Umbilical cord (tissue), 2 donors: ENCODE data around the gene PLA2G4A. TPM values are rescaled to one million over a fixed set of nuclear protein-coding genes. Genes with fewer than 3 reads are reported as not detected.

ENCODE experiments used
- DNase-seq: peaks from one replicate; pipeline ENCODE4 v3.0.0-alpha.2; 2015; ENCODE audit warnings: low spot score
- total RNA-seq: library from RNA; depleted of rRNA; stranded (reverse); fragments of >200 nt; gene quantifications from one replicate; pipeline ENCODE4 v1.2.3, GENCODE V29; 2014; ENCODE audit warnings: low replicate concordance; ENCODE audit not compliant: insufficient read depth

The PLA2G4A gene
- total RNA-seq, 1 donor from 2014 or later, result 17.8 TPM

DNA sequence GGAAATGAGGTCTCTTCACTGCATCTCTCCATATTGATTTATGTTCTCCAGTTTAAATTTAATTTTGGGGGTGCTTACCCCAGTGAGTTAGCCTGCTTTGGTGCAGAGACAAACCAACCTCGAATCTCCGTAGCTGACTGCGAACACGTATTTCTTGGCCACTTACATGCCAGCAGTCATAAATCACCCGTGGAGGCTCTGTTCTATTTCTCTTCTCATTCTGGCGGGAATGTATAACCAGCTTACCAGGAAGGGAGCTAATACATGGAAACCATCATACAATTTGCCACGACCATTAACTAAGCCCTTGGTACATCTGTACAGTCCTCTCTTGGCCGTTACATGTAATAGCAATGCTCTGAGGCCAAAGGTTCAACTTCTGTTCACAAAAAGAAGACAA lies 148.0 kb downstream of the PLA2G4A start:
- peak; percentile 29 for DNase-seq

DNA sequence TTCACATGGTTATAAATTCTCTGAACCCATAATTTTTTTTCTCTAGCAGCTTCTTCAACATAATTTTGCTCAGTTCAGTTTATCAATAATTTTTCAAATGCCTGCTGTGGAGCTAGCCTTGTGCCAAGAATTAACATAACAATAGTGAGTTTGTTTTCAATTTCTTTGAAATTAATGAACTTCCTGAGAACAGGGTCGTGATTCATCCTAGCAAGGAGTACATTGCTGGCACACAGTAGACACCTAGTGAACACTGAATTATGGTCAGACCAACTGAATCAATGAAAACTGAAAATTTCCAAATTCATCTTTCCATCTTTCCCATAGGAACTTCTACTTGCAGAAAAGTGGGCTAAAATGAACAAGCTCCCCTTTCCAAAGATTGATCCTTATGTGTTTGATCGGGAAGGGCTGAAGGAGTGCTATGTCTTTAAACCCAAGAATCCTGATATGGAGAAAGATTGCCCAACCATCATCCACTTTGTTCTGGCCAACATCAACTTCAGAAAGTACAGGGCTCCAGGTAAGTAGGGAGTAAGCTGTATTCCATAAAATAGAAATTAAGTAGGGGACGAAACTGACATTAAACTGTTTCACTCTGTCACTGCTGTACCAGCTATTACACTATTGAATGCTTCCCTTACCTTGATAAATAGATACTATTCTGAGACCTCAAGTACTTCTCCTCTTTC lies 148.7 kb downstream of the PLA2G4A start:
- no peak for DNase-seq

DNA sequence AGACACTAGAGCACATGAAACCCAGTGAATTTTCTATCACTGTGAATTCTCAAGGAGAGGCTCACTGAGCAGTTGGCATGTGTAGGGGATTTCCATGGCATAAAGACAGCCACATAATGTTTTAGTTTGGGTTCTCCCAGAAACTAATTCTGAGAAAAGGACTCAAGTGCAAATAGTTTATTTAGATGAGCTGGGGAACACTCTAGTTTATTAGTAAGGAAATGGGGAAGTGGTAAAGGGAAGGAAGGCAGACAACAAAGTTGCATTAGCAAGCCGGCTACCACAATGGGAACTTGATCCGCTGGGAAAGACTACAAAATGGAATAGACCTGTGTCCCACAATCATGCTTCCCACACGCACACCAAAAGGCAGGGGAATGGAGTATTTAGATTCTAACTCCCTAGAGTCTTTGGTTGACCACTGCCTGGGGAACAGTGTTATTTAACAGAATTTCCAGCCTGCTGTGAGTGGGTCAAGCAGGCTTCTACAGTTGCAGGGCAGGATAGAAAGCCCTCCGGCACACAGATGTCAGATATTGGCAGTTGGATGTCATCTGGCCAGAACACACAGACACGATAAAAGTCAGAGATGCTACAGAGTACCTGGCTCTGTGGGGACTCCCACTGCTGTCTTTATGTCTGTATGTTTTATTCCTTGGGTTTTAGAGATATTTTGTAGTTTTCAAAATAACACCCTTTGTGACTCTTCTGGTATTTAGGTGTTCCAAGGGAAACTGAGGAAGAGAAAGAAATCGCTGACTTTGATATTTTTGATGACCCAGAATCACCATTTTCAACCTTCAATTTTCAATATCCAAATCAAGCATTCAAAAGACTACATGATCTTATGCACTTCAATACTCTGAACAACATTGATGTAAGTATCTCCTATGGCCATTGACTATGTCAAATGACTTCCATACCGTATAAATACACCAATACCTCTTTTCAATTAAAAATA lies 150.1 kb downstream of the PLA2G4A start:
- DNase-seq, result no peak

DNA sequence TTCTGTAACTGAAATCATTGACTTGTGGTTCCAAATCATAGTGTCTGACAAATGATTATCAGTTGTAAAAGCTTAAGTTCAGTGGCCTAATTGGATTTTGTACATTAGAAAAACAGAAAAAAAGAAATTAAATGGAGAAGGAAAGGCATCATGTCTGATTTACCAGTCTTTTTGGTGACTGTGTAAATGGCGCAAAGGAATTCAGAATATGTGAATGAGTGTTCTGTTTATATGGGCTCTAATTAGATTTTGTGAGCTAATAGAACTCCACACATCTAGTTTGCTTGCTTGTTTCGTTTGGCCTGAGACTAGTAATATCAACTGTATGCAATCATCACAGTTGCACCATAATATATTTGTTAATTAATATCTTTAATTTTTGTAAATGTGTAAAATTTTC lies 151.7 kb downstream of the PLA2G4A start:
- DNase-seq, result no peak

DNA sequence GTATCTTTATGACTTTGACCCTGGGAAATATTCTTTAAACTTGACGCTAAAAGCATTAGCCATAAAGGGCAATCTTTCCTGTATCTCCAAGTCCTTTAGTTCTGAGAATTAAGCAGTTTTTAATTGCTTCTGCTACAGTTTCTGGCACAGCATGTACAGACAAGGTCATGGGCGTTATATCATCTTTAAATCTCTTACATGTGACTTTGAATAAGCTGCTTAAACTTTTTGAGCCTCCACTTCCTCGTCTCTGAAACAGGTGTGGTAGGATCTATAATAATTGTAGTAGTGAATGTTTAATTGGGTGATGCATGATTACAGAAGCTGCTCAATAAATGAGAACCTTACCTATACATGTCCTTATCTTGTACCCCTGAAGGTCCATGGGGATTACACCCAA lies 153.4 kb downstream of the PLA2G4A start:
- DNase-seq, result no peak

DNA sequence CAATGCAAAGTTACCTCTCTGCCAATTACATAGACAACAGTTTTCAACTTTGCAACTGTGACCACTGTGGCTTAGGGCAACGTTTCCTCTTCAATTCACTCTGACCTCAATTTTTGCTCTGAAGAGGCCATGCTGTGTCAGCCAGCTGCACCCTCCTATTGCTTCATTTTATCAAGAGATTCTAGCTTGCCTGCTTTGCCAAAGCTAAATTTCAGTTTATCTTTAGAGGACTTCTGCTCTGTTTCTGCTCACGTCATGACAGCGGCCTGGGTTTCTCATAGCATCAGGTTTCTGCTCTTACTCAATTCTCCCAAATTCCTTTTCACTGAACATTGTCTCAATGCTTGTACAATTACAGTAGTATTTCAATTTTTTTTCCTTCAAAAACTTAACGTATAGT lies 154.6 kb downstream of the PLA2G4A start:
- DNase-seq, result peak; percentile 89

DNA sequence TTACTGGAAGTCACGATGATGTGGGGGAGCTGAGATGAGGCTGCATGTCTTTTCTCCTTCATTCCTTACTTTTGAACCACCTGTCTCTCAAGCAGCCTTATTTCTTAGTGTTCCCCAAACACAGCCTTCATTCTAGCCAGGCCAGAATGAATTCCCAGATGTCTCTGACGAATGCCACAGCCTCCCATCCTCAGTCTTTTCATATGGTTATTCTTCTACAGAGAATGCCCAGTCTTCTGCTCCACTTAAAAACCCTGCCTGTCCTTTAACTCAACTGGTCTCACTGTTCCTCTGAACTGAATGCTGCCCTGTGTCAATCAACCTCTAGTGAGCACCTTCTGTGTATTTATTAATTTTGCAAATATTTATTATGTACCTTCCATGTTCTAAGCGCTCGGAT lies 156.2 kb downstream of the PLA2G4A start:
- DNase-seq, result no peak

DNA sequence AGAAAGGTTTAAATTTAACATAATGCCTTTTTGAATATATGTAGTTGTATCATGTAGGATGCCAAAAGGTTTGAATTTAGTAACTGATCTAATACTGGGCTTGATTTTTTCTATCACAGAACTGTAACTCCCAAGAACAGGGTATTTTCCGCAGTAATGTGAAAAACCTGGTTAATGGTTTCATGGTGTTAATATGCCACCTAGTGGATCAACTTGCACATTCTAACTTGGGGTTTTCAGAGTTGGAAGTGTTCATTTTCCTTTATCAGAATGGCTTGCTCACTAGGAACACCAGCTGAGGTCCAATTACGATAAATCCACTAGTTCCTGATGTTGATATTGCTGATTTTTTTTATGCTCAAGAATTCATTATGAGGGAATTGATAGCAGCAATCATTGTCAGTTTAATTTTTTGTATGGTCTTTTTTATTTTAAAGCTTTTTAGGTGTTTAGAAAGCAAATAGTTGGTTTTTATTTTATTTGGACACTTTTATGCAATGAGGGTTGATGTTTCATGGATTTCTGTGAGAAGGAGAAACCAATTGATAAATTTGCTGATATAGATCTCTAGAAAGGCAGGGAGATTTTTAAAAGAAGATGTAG lies 157.2 kb downstream of the PLA2G4A start:
- peak; percentile 77 for DNase-seq

DNA sequence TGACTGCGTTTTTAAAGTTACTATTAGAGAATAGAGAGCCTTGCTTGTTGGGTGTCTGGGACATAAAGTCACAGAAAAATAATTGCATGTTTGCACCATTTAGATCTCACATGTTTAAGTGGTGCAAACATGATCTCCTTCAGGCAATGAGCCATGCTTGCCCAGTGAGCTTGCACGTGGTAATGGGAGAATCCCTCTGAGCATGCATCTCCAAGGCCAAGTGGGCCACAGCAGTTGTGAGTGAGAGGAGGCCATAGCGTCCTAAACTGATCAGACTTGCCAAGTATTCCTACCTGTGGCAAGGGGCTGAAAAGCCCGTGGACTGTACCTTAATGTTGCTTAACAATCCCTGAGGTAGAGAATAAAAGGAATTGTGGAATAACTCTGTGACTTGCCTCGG lies 158.3 kb downstream of the PLA2G4A start:
- no peak for DNase-seq

DNA sequence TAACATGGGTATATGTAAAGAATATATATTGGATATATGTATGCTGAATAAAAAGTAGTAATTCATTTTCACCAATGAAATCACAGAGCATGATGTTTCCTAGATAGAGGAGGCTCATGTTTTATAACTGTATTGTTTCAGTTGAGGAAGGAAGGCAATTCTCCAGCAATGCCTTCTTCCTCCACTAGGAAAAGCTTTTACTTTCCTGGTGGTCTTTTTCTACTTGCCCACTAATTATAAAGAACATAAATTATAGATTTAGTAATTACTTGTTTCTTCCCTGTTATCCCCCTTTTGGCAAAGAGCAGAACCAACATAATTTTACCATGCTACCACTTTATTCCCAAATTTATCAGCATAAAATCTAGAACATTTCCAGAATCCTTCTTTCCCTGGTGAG lies 159.0 kb downstream of the PLA2G4A start:
- no peak for DNase-seq

DNA sequence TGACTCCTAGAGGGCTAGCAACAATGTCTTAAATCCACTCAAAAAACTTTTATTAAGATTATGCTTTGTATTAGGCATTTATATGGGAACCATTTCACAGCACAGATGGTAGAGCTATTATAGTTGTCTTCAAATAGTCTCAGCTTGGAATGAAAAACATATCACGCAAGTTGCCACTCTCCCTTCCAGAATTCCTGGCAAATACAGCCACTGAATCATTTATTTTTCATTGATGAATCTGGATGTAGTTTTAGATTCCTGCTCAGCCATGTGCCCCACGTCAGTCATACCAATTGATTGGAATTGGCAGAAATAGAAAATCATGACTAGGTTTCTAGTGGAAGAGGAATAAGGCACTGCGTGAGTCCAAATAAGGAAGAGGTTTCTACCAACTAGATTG lies 165.2 kb downstream of the PLA2G4A start:
- DNase-seq, result no peak

DNA sequence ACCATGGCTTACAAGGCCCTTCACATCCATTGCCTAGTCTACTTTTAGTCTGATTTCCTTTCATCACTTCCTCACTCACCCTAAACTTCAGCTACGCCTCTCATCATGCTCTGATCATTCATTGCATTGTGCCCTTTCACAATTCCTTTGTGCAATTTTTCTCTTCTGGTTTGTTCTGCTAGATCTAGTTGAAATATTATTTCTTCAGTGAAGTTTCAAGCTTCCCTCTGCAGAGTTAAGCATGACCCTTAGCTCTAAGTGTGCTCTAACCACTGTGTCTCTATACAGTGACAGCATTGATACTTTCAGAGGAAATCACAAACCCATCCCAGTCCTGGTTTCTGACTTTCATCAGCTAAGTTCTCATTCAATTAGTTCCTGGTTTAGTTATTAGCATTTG lies 166.1 kb downstream of the PLA2G4A start:
- no peak for DNase-seq

DNA sequence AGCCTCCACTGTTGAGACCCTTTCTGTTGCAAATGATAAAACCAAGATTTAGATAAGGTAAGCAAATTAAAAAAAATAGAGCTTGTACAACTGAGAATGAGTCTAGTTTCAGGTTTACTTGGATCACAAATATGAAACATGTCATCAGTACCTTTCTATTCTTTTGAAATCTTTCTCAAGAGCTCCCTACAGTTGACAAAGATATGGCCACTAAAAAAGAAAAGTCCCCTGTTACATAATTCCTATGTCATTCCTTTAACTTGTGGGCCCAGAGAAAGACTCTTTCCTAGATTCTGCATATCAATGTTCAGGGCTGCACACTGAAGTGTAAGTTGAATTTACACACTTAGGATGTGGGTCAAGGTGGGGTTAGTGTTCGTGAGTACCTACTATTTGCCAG lies 168.1 kb downstream of the PLA2G4A start:
- DNase-seq, result no peak

DNA sequence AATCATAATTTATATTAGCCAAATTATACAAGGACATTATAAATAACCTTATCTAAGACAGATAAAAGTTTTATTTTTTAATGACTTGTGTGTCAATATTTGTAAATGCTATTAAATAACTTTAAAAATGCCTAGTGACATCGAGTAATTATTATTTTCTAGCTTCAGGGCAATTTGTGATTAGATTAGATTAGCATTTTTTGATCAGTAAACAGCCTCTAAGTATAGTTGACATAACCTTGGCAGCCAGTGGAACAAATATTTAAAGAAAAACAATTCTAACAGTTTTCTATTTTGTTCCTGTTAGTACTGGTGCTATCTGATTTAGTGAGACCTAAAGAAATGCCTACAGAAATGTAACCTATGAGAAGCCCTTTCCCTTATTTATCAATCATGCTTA lies 169.1 kb downstream of the PLA2G4A start:
- DNase-seq, result no peak

DNA sequence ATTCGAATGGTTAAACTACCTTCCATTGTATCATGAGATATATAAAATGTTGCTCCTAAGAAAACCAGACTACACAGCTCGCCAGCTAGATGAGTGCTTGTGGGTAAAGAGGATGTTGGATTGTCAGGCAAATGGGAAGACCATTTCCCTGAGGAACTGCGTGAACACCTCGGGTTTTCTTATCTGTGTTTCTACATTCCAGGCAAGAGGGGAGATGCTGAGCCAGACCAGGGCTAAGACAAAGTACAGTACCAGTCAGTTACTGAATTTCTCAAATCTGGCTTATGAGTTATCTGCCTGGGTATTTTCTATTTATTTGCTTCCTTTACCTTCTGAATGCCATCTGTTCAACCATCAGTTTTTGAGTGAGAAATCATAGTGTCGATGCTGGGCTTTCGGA lies 170.8 kb downstream of the PLA2G4A start:
- DNase-seq, result no peak

DNA sequence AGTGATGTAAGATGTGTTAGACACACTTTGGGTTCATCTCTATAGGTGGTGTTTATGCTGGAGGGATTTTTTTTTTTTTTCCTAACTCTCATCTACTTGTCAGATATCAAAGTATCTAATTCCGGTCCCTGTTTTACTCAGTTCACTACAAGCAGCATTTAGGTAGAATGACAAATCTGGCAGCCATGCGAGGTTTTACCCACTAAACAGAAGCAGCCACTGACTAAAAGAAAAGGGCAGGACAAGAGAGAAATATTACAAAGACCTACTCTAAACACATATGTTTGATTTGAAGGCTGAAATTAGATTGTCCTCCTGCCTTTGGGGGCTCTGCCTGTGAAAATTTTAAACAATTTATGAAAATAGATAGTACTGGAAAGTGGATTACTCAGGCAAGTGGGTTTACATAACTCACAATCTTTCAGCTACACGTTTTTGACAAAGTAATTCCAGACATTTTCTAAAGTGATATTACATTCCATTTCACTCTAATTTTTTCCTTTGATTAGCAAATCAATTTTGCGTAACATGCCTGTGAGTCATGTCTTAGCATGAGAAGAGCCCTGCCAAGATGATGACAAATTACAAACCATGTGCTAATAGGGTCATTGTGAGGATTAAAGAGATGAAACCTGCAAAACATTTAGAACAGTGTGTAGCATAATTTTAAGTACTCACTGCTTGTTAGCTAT lies 172.6 kb downstream of the PLA2G4A start:
- DNase-seq, result no peak

DNA sequence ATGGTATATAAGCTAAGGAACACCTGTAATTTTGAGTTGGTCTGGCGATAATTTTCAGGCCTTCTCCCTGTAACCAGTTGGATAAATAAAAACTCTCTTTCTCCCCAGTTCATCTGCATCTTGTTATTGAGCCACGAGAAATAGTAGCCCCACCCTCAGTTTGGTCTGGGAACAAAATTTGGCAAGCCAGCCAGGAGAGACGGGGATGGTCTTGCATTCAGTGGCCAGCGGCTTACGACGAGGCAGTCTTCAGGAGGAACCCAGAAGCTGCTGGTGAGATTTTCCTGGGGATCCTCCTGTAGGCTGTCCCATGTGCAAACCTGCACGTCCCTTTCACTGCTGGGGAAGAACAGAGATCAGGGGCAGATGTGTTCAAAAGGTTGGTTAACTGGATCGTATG lies 174.6 kb downstream of the PLA2G4A start:
- DNase-seq, result no peak

DNA sequence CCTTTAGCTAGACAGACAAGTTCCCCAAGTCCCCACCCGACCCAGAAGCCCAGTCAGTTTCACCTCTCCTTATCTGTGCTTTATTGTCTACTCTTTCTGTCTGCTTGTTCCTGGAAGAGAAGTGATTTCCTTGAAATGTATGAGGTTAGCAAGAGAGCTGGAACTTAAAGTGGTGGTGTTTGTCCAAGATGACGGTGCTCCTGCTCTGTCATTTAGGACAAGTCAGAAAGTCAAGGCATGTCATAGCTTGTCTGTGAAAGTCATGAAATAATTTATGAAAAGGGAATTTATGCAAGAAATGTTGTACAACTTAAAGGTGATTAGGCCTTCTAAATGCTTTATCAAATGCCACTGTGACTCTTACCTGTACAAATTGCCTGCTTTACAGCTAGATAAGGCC lies 178.1 kb downstream of the PLA2G4A start:
- no peak for DNase-seq

DNA sequence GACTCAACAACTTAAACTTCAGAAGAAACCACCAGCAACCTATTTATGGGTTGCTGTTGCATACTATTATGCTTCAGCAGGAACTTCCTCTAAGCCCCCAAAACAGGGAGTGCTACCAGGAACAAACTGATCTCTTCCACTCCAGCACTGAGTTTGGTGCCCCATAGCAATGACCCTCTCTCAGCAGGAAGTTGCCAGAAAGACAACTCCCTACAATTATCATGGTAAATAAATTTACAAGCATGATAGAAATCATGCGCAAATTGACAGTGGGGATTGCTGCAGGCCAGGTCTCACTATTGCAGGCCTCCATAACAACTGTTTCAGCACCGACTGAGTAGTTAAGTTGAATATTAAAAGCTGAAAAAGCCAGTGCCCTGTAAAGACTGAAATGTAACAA lies 180.6 kb downstream of the PLA2G4A start:
- no peak for DNase-seq

DNA sequence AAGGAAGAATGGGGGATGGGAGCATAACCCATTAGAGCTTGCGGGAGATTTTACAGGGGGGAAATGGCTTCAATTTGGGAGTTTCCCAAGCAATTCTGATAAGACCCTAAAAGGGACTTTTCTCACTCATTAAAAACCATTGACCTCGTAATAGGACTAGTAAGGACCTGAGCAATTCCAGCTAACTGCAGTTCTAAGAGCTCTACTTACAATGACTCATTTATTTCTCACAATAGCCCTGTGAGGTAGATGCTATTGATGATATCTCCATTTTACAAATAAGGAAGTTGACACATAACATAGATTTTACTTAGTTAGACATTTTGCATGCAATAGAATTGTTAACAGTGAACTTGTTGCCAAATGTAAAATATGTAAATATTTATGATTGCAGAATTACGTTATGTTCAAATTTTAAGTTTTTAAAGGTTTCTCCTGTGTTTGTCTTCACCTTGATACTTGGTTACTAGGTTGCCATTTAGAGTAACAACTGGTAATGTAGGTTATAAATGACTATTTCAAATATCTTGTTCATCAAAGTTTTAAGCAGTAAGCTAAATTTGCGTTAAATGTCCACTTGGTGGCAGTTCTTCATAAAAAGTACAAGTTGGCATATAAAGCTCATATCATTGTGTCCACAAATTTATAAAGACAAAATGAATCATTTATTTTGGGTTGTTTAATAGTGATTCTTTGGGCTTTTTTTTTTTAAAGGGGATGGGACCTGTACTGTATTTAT lies 182.0 kb downstream of the PLA2G4A start:
- no peak for DNase-seq

DNA sequence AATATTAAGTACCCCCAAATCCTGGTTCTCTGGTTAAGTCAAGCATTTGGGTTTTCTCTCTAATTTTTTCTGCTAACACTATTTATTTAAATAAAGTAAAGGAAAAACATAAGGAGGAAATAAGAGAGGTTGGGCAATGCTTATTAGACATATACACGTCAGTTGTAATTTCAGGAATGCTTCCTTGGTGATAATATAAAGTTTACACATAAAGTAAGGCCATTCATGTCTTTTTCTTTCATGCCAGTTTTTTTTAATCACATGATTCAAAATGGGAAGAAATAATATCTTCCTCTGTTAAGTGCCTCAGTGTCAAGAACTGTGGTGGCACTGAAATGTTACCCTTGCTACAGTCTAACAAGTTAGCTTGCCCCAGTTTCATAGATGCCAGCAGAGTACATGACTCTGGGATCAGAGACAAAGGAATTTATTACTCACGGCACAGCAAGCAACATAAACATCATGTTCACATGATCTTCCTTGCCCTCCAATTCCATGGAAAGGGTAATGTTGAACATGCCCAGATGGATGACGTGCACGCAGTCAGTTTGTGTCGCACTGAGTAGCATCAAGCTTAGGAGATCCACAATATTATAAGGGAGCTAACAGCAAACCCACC lies 184.9 kb downstream of the PLA2G4A start:
- DNase-seq, result no peak
